Stimulated activated naive CD8-positive, alpha-beta T cell treated with anti-CD3 and anti-CD28 coated beads, Interleukin-15, amount 100 ng/mL, for 72 hours (primary cell): ENCODE results near the gene FAF2.

Experiments
- ATAC-seq: fragments of 150-1000 bp; cut with Tn5 transposase; 2 replicates; pipeline ENCODE4 v1.10.0; 2021; ENCODE audit warnings: mild to moderate bottlenecking, moderate library complexity
- DNase-seq, 2 donors: peaks; one replicate each; pipeline ENCODE4 v3.0.0; 2021 to 2022
- H3K27ac Mint-ChIP-seq, 2 donors: one replicate each; pipeline ENCODE4 v1.8.0; 2022; ENCODE audit warnings: mild to moderate bottlenecking in 2 of 2, mixed read lengths in 2 of 2, moderate library complexity in 2 of 2
- H3K27me3 Mint-ChIP-seq: one replicate; pipeline ENCODE4 v1.8.0; 2022; ENCODE audit warnings: mixed read lengths
- H3K4me1 Mint-ChIP-seq: one replicate; pipeline ENCODE4 v1.8.0; 2022; ENCODE audit warnings: mild to moderate bottlenecking, mixed read lengths
- H3K4me3 Mint-ChIP-seq, 2 donors: one replicate each; pipeline ENCODE4 v1.8.0; 2022; ENCODE audit warnings: mild to moderate bottlenecking in 2 of 2, mixed read lengths in 2 of 2, moderate library complexity in 1 of 2
- H3K9me3 Mint-ChIP-seq, 2 donors: one replicate each; pipeline ENCODE4 v1.8.0; 2022; ENCODE audit warnings: mixed read lengths in 2 of 2

FAF2 gene

DNA sequence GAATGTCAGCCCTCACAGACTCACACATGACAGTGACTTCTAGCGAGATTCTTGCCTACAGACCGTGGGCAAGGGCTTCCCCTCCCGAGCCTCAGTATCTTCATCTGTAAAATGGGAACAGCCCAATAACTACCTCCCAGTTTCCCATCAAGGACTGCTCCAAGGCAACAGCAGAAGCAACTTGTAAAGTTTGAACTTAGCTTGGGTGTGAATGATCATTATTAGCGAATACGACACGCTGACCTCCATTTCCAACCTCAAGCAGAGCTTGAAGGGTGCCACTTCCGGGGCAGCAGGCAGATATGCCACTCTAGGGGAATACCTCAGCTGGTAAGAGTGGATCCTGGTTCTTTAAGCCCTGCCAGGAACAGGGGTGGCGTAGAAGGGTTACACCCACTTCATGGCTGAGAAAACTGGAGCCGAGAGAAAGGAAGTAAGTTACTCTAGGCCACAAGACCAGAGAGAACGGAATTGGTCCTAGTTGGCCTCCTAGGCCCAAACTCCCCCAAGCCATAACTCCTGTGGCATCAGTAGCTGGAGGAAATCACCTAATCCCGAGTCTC lies 87.0 kb downstream of the FAF2 start:
- DNase-seq (peak in 1 of 2 donors; percentile 75), ATAC-seq (peak; percentile 43)
- peak overlapping the region; percentile 97 for H3K27ac Mint-ChIP-seq
- peak overlapping the region; percentile 91 to 95 for H3K4me3 Mint-ChIP-seq
- H3K4me1 Mint-ChIP-seq = peaks cover 75% of the 10 kb centered on the region
- H3K9me3 Mint-ChIP-seq = no peaks in the 10 kb centered on the region
- no peaks in the 10 kb centered on the region for H3K27me3 Mint-ChIP-seq

DNA sequence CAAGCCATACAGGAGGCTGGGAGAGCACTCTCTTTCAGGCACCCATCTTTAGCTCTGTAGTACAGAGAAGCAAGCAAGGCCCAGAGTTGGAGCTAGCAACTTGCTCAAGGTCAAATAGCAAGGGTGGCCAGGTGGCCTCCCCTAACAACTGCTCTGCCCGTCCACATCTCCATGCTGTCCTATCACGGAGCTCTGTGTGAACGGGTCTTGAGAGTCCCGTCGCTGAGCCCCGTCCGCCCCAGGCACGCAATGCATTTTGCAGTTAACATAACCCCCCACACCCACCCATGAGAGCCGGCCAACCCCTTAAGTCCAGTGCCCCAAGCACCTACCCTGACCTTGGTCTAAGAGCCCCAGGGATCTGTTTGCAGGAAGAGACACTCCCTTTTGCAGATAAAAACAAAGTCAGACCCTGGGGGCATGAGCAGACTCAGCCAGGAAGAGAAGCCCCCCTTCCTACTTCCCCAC lies 87.5 kb downstream of the FAF2 start:
- ATAC-seq = no peak
- Mint-ChIP-seq H3K4me1 (peaks cover 75% of the 10 kb centered on the region), H3K27ac (peak overlapping the region; percentile 97), H3K4me3 (peak overlapping the region; percentile 91 to 95), H3K27me3 (no peaks in the 10 kb centered on the region), H3K9me3 (no peaks in the 10 kb centered on the region)
- no peak for DNase-seq

DNA sequence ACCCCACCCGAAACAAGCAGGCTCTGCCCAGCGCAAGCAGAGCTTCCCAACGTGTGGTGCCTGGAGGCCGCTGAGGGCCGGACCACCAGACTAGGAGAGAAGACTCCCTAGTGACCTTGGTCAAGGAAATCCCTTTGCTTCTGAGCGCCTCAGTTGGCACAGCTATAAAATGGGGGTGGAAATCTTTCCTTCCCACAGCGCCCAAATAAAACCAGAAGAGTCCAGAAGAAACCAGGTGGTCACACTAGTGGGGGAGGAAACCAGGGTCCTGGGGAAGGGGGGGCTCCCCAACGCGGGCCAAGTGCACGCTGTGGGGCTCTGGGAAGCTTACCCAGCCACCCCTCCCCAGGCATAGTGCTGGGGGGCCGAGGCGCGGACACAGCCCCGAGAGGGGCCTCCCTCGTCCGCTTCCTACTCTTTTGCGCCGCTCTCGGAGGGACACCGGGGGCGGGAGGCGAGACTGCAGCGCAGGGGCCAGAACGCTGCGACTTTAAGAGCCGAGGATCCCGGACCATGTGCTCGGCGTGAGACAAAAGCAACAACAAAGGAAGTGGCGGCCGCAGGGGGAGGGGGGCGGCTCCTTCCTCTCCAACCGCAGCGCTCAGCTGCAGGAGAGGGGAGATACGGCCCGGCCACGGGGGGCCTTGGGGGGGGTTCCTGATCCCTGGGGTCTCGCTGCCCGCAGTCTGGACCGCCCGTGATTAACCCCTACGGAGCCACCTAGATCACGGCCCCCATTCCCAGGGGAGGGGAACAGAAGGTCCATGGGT lies 88.1 kb downstream of the FAF2 start:
- Mint-ChIP-seq H3K4me1 (peaks cover 75% of the 10 kb centered on the region), H3K4me3 (peak overlapping the region; percentile 91 to 95), H3K27me3 (no peaks in the 10 kb centered on the region), H3K9me3 (no peaks in the 10 kb centered on the region), H3K27ac (peak overlapping the region; percentile 97)
- DNase-seq = peak; percentile 74 to 80
- ATAC-seq = peak; percentile 24

DNA sequence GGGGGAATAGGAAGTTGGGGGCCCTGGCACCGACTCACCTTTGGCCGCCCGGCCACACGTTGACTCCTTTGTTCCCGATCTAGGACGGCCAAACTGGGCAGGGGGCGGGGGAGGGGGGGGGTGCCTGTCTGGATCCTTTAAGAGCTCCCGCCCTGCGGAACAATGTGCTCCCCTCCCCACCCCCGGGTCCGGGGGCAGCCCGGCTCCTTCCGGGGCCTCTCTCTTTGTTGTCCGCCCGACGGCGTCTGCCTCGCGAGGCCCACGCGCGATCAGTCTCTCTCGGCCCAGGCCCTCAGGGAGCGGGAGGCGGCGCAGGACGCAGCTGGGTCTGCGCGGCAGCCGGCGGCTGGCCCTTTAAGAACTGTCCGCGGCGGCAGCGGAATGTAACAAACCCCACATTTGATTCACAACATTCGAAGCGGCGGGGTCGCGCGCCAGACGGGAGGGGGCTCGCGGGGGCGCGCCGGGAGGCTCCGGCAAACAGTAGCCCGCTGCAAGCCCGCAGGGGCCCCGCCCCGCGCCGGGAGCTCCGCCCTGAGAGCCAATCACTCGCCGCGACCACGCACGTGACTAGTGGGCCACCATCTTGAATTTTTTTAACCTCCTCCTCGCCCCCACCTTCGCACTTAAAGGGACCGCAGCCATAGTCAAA lies 88.8 kb downstream of the FAF2 start, which contains the start of gene RNF44:
Gene RNF44 (minus strand): TSS at position 501 of the 652 bp plus-strand sequence. CDS start 4,930 bp downstream, outside the sequence.
- no peaks in the 10 kb centered on the region for H3K27me3 Mint-ChIP-seq
- H3K27ac Mint-ChIP-seq = peak within 1 kb of the TSS; percentile 97 to 99
- H3K9me3 Mint-ChIP-seq = no peaks in the 10 kb centered on the region
- peak within 1 kb of the TSS; percentile 91 to 95 for H3K4me3 Mint-ChIP-seq
- peaks cover 75% of the 10 kb centered on the region for H3K4me1 Mint-ChIP-seq
- peak; percentile 62 for ATAC-seq
- DNase-seq = peak; percentile 99

DNA sequence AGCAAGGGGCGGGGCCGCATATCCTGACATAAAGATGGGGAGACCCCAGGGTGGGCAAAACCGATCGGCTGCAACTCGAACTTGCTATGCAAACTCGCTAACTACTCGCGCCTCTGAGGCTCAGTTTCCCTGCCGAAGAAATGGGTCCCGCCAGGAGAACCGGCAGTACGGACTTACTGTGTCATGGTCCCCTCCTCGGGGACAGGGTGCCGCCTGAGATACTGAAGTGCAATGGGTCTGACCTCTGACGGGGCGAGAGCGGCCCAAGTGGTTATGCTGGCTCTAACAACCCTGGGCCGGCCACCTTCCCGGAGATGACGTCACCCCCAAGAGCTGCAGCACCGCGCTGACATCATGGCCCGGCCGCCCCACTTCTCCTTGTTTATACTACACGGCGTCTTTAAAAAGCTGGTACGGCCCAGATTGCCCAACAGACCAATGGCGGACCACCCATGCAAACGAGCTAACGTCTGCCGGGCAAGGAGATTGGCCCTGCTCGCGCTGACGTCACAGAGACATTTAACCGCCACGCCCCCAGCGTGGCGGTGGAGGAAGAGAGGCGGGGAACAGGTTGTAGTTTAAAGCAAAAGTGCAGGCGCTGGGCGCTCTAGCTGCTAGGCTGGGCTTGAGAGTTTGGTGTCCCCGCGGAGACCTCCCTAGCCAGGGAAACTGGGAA lies 89.5 kb downstream of the FAF2 start:
- peaks cover 76% of the 10 kb centered on the region for H3K4me1 Mint-ChIP-seq
- ATAC-seq (peak; percentile 75), DNase-seq (peak; percentile 95 to 98)
- H3K4me3 Mint-ChIP-seq = peak overlapping the region; percentile 91 to 95
- no peaks in the 10 kb centered on the region for H3K9me3 Mint-ChIP-seq
- peak overlapping the region; percentile 97 to 99 for H3K27ac Mint-ChIP-seq
- H3K27me3 Mint-ChIP-seq = no peaks in the 10 kb centered on the region

DNA sequence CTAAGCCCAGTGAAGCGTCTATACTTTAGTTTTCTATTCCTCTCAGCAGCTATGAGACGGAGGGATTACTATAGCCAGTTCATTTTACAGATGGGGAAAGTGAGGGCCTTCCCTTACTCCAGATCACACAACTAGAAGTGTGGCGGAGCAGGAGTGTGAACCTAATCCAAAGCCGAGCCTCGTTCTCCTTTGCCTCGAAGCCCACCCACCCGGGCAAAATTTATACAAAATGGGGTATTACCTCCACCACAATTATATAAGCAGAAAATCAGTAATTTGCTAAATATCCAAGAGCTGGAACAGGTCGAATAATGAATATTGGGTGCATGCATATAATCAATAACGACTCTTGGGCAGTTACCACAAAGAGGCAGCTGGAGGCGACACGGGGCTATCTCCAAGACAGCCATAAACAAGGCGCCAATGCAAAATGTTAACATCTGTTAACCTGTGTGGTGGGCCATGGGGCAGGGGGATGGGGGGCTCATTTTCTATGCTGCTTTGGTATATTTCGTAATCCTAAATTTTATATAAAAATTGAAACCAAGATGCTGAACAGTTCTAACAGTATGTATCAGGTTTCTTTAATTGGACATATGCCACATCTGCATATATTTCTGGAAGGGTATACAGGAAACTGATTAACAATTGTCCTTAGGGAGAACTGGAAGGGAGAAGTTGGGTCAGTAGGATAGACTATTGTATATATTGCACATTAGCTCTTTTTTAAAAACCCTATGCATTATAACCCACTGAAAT lies 90.2 kb downstream of the FAF2 start:
- no peaks in the 10 kb centered on the region for H3K9me3 Mint-ChIP-seq
- ATAC-seq = no peak
- no peaks in the 10 kb centered on the region for H3K27me3 Mint-ChIP-seq
- peak overlapping the region; percentile 97 to 99 for H3K27ac Mint-ChIP-seq
- H3K4me1 Mint-ChIP-seq = peaks cover 70% of the 10 kb centered on the region
- no peak for DNase-seq
- peak overlapping the region; percentile 91 to 95 for H3K4me3 Mint-ChIP-seq

DNA sequence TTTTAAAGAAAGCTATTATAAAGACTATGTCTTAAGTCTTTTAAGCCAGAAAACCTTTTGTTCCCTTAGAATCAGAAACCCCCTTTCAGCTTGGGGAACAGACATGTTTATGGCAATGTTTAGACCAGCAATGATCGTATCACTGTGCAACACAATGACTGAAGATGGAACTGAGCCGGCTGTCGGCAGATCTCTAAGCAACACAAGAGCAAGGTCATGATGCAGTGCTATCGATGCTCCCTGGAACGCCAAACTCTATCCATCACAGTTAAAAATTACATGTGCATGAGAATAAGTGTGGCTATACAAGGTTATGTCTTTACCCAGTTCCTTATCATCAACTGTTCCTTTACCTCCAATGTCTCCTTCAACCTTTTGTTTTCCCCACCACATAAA lies 90.8 kb downstream of the FAF2 start:
- Mint-ChIP-seq H3K4me1 (peaks cover 69% of the 10 kb centered on the region), H3K9me3 (no peaks in the 10 kb centered on the region), H3K4me3 (peak overlapping the region in 1 of 2 donors; percentile 21), H3K27ac (peak overlapping the region in 1 of 2 donors; percentile 19), H3K27me3 (no peaks in the 10 kb centered on the region)
- ATAC-seq (no peak), DNase-seq (no peak)

DNA sequence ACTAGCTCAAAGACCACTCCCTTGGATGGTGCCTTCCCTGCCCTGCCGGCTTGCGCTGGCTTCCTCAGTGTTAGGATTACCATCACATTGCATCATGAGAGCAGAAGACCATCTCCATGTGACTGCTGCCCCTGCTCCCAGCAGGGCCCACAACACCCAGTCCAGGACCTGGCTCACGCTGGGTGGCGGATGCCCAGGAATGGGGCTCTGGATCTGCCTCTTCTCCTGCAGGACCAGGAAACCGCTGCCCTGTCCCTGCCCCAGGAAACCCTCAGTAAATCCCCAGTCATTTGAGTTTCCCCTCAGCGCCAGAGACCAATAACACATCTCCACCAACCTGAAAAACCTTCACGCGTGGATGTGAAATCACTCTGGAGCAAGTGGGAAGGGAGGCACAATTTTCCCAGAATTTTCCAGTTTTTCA lies 92.3 kb downstream of the FAF2 start:
- H3K4me1 Mint-ChIP-seq = peaks cover 68% of the 10 kb centered on the region
- peak overlapping the region; percentile 93 to 99 for H3K27ac Mint-ChIP-seq
- H3K4me3 Mint-ChIP-seq = peak overlapping the region; percentile 83 to 87
- no peaks in the 10 kb centered on the region for H3K9me3 Mint-ChIP-seq
- H3K27me3 Mint-ChIP-seq = no peaks in the 10 kb centered on the region
- DNase-seq (peak in 1 of 2 donors; percentile 62), ATAC-seq (no peak)

DNA sequence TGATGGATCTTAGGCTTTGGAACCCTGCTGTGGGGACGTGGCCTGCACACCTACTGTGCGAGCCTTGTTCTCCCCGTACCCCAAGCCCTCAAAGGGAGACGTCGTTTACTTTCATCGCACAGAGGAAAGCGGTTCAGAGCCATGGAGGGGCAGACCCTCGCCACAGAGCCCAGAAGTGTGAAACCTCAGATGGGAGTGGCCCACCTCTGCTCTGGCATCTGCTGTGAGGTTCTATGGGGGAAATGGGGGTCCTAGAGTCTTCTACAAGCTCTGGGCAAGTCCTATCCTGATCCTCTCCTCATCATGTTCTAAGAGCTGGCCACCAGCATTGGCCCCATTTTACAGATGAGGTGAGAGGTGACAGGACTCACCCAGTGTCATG lies 92.8 kb downstream of the FAF2 start:
- Mint-ChIP-seq H3K9me3 (no peaks in the 10 kb centered on the region), H3K4me3 (peak overlapping the region; percentile 83 to 87), H3K27ac (peak overlapping the region; percentile 93 to 99), H3K27me3 (no peaks in the 10 kb centered on the region), H3K4me1 (peaks cover 73% of the 10 kb centered on the region)
- DNase-seq (peak in 1 of 2 donors; percentile 62), ATAC-seq (no peak)

DNA sequence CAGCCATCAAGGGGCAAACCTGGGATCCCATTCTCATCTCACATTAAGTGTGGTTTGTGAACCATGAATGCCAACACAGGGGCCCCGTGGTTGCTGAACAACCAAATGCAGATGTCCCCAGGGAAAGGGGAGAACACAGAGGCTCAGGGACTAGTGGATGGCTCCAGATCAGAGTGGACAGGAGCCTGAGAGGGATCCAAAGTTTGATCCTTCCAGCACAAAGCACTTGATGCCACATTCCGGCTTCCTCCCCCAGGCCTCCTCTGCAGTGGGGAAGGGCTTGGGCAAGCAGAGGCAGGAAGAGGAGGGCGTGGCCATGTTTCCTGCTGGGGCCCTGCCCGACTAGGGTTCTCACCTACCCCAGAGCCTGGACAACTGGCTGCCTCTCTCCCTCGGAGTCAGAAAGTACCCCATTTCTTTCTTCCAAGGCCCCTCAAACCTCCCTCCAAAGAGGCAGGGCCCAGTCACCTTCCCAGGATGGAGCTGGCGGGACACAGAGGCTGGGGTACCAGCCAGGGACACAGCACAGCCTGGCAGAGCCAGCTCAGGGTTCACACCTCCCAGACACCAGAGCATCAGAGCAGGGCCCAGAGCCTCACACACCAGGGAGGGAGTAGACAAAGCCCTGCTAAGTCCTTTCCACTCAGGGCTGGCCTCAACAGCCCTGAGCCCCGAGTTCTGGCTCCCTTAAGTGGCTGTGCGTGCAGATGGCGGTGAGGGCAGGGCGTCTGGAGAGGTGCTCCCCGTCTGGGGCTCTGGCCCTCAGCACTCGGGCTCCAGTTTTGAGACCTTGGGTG lies 93.4 kb downstream of the FAF2 start:
- no peaks in the 10 kb centered on the region for H3K27me3 Mint-ChIP-seq
- peak; percentile 68 to 78 for DNase-seq
- H3K4me1 Mint-ChIP-seq = peaks cover 77% of the 10 kb centered on the region
- no peaks in the 10 kb centered on the region for H3K9me3 Mint-ChIP-seq
- peak overlapping the region; percentile 83 to 87 for H3K4me3 Mint-ChIP-seq
- peak; percentile 12 for ATAC-seq
- peak overlapping the region; percentile 93 to 99 for H3K27ac Mint-ChIP-seq

DNA sequence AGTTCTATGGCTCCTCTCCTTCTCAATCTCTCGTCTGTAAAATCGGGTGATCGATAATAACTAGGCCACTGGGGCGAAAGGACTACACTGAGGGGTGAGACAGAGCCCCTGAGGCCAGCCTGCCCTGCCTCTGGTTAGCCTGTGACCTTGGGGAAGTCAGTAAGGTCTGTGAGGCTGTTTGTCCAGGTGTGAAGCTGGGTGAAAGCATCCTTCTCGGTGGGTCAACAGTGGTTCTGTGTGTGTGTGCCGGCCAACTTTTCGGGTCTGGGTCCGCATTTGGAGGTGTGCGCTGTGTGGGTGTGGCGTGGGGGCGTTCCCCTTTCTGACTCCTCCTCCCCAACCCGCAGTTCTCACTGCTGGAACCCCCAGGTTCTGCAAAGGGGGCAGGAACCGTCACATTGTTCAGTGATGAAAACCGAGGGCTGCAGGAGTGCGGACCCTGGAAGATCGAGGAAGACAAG lies 94.0 kb downstream of the FAF2 start:
- Mint-ChIP-seq H3K27me3 (no peaks in the 10 kb centered on the region), H3K27ac (peak overlapping the region; percentile 81 to 93), H3K4me1 (peaks cover 77% of the 10 kb centered on the region), H3K4me3 (peak overlapping the region; percentile 83 to 87), H3K9me3 (no peaks in the 10 kb centered on the region)
- peak; percentile 21 for ATAC-seq
- DNase-seq = peak; percentile 74 to 78

DNA sequence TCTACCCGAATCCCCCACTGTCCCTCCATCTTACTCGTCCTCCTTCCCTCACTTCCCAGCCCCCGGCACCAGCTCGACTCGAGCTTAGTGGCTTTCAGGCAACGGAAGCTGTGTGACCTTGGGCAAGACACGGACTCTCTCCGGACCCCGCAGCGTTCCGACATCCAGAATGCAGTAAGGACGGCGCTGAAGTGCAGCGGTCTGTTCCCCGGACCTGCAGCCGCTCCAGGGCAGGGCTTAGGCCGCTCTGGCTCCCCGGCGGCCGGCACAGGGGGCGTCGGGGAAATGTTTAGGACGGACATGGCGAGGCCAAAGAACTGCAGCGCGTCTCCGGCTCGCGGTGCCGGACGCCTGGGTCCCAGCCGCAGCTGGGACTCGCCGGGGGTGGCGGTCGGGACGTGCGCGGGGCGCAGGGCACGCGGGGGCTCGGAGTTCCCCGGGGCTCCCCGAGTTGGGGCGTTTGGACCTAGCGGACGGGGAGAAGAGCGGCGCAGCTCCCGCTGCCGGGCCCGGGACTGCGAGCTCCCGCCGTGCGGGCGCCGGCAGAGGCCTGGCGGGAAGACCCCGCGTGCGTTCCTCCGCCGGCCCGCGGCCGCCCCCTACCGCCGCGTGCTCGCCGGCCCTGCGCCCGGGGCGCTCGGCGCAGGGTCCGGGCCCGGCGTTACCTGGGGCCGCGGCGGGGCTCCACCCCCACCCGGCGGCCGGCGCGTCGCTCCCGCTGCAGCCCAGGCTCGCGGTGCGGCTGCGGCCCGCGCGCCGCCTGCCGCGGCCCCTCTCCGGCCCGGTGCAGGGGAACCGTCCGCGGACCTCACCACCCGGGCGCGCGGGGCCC lies 94.6 kb downstream of the FAF2 start:
- DNase-seq (peak; percentile 58 to 64), ATAC-seq (peak; percentile 57)
- no peaks in the 10 kb centered on the region for H3K27me3 Mint-ChIP-seq

DNA sequence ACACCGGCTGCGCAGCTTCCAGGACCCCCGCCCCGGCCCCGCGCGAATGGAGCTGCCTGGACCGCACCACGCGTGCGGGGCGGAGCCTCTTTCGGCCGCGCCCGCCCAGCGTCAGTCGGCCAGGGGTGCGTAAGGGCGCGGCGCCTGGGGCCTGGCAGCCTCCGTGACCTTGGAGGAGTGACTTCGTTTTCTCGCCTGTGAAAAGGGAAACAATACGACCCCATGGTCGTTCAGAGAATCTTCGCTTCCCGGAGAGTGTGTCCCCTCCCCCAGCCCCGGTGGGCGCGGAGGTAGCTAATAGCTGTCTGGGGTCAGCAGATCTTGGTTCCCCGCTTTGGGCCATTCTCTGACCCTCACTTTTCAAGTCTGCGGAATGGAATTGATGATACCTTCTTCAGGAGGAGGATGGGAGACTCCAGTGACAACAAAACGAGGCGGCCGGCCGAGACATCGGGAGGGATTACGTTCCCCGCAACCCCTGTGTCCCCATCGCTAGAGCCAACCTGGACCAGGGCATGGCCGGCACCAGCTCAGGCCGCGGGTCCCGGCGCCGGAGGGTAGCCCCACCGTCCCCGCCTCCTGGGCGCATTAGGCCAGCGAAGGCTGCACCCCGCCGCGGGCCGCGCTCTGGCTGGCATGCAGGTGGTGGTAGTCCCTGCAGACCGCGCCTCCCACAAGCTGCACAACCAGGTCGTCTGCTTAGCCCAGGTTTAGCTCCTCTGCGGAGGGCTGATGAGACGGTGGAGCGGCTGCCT lies 95.4 kb downstream of the FAF2 start:
- H3K4me3 Mint-ChIP-seq = peak overlapping the region; percentile 90 to 96
- ATAC-seq (peak; percentile 79), DNase-seq (peak; percentile 83 to 84)
- no peaks in the 10 kb centered on the region for H3K9me3 Mint-ChIP-seq
- peak overlapping the region; percentile 80 to 93 for H3K27ac Mint-ChIP-seq
- no peaks in the 10 kb centered on the region for H3K27me3 Mint-ChIP-seq
- H3K4me1 Mint-ChIP-seq = peaks cover 82% of the 10 kb centered on the region

More for the DNA sequence above, 94.6 kb downstream of the FAF2 start:
- Mint-ChIP-seq H3K4me1 (peaks cover 84% of the 10 kb centered on the region), H3K4me3 (peak overlapping the region; percentile 90 to 96), H3K9me3 (no peaks in the 10 kb centered on the region), H3K27ac (peak overlapping the region; percentile 81 to 93)
